Osteocyte (in vitro differentiated cells): ENCODE measurements around the gene NDUFA7. TPM values are rescaled to one million over a fixed set of nuclear protein-coding genes. Genes with fewer than 3 reads are reported as not detected.

ENCODE experiments used
- DNase-seq: peaks from one replicate; pipeline ENCODE4 v3.0.0; 2021; ENCODE audit warnings: mixed read lengths; ENCODE audit not compliant: unreplicated experiment; ENCODE audit errors: extremely low spot score
- H3K27ac Mint-ChIP-seq: one replicate; pipeline ENCODE4 v1.8.0; 2021; ENCODE audit warnings: mild to moderate bottlenecking, mixed read lengths; ENCODE audit not compliant: unreplicated experiment
- H3K27me3 Mint-ChIP-seq: one replicate; pipeline ENCODE4 v1.8.0; 2021; ENCODE audit warnings: mixed read lengths; ENCODE audit not compliant: unreplicated experiment
- H3K36me3 Mint-ChIP-seq: one replicate; pipeline ENCODE4 v1.8.0; 2021; ENCODE audit warnings: mixed read lengths; ENCODE audit not compliant: unreplicated experiment
- H3K4me1 Mint-ChIP-seq: one replicate; pipeline ENCODE4 v1.8.0; 2021; ENCODE audit warnings: mixed read lengths; ENCODE audit not compliant: unreplicated experiment
- H3K4me3 Mint-ChIP-seq: one replicate; pipeline ENCODE4 v1.8.0; 2021; ENCODE audit warnings: mild to moderate bottlenecking, moderate library complexity, mixed read lengths; ENCODE audit not compliant: unreplicated experiment
- H3K9me3 Mint-ChIP-seq: one replicate; pipeline ENCODE4 v1.8.0; 2021; ENCODE audit warnings: mixed read lengths; ENCODE audit not compliant: unreplicated experiment
- CTCF ChIP-seq: fragments of 200-600 bp; sonication (generic); IDR thresholded peaks from 2 replicates; pipeline ENCODE4 v1.5.0; 2021; ENCODE audit warnings: antibody characterized with exemption, mild to moderate bottlenecking, moderate library complexity
- total RNA-seq: library from RNA; stranded (reverse); gene quantifications from 2 replicates; pipeline ENCODE4 v1.2.1, GENCODE V29; 2021

NDUFA7 gene
- total RNA-seq, 1 donor from 2014 or later = 35.4 TPM

- TF ChIP-seq CTCF = no peak
- H3K9me3 Mint-ChIP-seq = no peaks in the 10 kb centered on the region
- peaks cover 5% of the 10 kb centered on the region for H3K36me3 Mint-ChIP-seq
These were observed 13.0 kb downstream of the NDUFA7 start, which contains the start of gene CD320 for GRCh38 chr19:8307965-8308866. Gene CD320 (minus strand): TSS chr19:8308358. CDS start chr19:8308290, 68 bp downstream.

GRCh38 chr19:8307400-8307964, 13.7 kb downstream of the NDUFA7 start:
- H3K9me3 Mint-ChIP-seq = no peaks in the 10 kb centered on the region
- peaks cover 5% of the 10 kb centered on the region for H3K36me3 Mint-ChIP-seq
- H3K4me3 Mint-ChIP-seq = peak overlapping the region; percentile 78
- H3K27me3 Mint-ChIP-seq = no peaks in the 10 kb centered on the region
- peak overlapping the region; percentile 68 for H3K27ac Mint-ChIP-seq
- H3K4me1 Mint-ChIP-seq = peaks cover 31% of the 10 kb centered on the region
- DNase-seq = peak; percentile 75
- no peak for TF ChIP-seq CTCF

More at GRCh38 chr19:8307965-8308866, 13.0 kb downstream of the NDUFA7 start, which contains the start of gene CD320:
- H3K4me1 Mint-ChIP-seq = peaks cover 31% of the 10 kb centered on the region
- H3K4me3 Mint-ChIP-seq = peak within 1 kb of the TSS; percentile 78
- peak within 1 kb of the TSS; percentile 68 for H3K27ac Mint-ChIP-seq
- H3K27me3 Mint-ChIP-seq = no peaks in the 10 kb centered on the region
- DNase-seq = peak; percentile 96

GRCh38 chr19:8306235-8307054, 14.7 kb downstream of the NDUFA7 start:
- H3K4me1 Mint-ChIP-seq = peaks cover 26% of the 10 kb centered on the region
- peak; percentile 73 for DNase-seq
- peak overlapping the region; percentile 3 for H3K27ac Mint-ChIP-seq
- H3K9me3 Mint-ChIP-seq = no peaks in the 10 kb centered on the region
- H3K36me3 Mint-ChIP-seq = peaks cover 5% of the 10 kb centered on the region
- no peaks in the 10 kb centered on the region for H3K27me3 Mint-ChIP-seq
- TF ChIP-seq CTCF = no peak
- H3K4me3 Mint-ChIP-seq = peak overlapping the region; percentile 78

- Mint-ChIP-seq H3K9me3 (no peaks in the 10 kb centered on the region), H3K4me3 (no peak overlapping the region), H3K27ac (peak overlapping the region; percentile 3), H3K36me3 (peaks cover 2% of the 10 kb centered on the region), H3K27me3 (no peaks in the 10 kb centered on the region), H3K4me1 (peaks cover 26% of the 10 kb centered on the region)
- peak; percentile 68 for DNase-seq
- TF ChIP-seq CTCF = no peak
These were observed 15.4 kb downstream of the NDUFA7 start for GRCh38 chr19:8305798-8306197.
